Astrocyte of the cerebellum (primary cell): ENCODE results near the gene HEATR3.

Source experiments
- DNase-seq: peaks from one replicate; pipeline ENCODE4 v3.0.0-alpha.2; 2011; ENCODE audit warnings: low read depth
- H3K4me3 ChIP-seq: 2 replicates; pipeline ENCODE4 v1.5.1; 2011; ENCODE audit warnings: mild to moderate bottlenecking, low read depth, low read length, moderate library complexity
- in situ Hi-C: cut with HindIII; loops from 2 replicates; pipeline ENCODE4 v1.10.0; 2017; ENCODE audit warnings: low sequenced_read_pairs
- TF ChIP-seq, protein P1 (sequence below): IDR thresholded peaks from 2 replicates; pipeline ENCODE4 v1.5.1; 2012; ENCODE audit warnings: low read length, low read depth, moderate library complexity, mild to moderate bottlenecking; ENCODE audit errors: missing control alignments

The HEATR3 gene

DNA sequence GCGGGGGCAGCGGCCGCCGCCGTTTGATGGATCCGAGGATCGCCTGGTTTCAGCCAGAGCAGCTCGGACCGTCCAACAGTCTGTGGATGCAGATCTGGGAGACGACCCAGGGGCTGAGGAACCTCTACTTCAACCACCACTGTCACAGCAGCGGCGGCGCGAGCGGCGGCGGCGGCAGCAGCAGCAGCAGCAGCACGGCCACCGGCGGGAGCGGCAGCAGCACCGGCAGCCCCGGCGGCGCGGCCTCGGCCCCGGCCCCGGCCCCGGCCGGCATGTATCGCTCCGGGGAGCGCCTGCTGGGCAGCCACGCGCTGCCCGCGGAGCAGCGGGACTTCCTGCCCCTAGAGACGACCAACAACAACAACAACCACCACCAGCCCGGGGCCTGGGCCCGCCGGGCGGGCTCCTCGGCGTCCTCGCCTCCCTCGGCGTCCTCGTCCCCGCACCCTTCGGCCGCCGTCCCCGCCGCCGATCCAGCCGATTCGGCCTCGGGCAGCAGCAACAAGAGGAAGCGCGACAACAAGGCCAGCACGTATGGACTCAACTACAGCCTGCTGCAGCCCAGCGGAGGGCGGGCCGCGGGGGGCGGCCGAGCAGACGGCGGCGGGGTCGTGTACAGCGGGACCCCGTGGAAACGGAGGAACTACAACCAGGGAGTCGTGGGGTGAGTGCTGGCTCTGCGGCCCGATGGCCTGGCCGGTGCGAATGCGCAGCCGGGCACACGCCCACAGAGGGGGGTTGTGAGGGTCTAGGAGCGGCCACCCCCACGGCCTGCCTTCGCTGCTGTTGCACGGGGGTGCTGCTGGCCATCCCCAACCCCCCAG, 88.0 kb downstream of the HEATR3 start:
- DNase-seq = no peak
- in situ Hi-C loops = no loop called here
- TF ChIP-seq, protein P1, sequence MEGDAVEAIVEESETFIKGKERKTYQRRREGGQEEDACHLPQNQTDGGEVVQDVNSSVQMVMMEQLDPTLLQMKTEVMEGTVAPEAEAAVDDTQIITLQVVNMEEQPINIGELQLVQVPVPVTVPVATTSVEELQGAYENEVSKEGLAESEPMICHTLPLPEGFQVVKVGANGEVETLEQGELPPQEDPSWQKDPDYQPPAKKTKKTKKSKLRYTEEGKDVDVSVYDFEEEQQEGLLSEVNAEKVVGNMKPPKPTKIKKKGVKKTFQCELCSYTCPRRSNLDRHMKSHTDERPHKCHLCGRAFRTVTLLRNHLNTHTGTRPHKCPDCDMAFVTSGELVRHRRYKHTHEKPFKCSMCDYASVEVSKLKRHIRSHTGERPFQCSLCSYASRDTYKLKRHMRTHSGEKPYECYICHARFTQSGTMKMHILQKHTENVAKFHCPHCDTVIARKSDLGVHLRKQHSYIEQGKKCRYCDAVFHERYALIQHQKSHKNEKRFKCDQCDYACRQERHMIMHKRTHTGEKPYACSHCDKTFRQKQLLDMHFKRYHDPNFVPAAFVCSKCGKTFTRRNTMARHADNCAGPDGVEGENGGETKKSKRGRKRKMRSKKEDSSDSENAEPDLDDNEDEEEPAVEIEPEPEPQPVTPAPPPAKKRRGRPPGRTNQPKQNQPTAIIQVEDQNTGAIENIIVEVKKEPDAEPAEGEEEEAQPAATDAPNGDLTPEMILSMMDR = no peak
- H3K4me3 ChIP-seq = peak overlapping the region; percentile 63

DNA sequence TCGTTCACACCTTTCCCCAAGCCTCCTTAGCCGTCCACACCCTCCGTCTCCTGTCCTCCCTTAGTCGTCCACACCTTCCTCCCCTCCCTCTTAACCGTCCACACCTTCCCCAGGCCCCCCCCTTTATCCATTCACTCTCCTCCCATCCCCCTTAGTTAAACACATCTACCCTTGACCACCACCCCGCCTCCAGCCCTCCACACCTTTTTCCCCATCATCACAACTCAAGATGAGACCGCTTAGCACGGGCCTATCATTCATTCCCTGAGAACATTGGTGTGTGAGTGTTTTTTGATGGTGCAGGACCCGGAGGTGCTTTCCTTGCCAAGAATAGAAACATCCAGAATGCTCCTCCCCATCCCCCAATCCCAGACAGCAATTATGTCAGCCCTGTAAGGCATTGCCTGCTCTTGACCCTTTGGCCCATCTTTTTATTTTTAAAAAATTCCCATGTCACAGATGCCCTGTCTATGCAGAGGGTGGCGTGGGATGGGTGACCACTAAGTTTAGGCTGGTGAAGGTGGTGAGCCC, 88.7 kb downstream of the HEATR3 start:
- no peak for DNase-seq
- peak overlapping the region; percentile 63 for H3K4me3 ChIP-seq
- in situ Hi-C loops = no loop called here
- TF ChIP-seq, protein P1 = no peak

DNA sequence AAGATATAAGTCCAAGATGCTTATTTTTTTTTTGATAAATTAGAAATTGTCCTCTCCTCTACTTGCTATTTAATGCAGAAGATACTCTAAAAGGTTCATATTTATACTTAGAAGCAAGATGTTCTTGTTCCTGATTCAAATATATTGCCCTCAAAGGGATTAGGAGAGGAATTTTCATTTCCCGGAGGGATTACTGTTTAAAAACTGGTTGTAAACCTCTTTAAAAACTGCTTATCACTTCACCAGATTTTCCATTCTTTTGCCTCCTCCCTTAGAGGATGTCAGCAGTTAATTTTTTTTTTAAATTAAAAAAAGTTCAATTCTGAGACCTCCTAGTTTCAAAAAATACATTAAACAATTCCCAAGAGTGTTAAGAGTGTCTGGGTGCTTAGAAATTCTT, 90.2 kb downstream of the HEATR3 start:
- no peak for DNase-seq
- TF ChIP-seq, protein P1 = no peak
- H3K4me3 ChIP-seq = no peak overlapping the region
- in situ Hi-C loops = no loop called here
